Inflammatory macrophage (primary cell): Measurements from ENCODE around the gene ARHGEF38.
A peak's percentile ranks its signal among the peaks of the same experiment; 100 is the strongest.
"Not testable (repeated sequence)": the region's sequence is repeated elsewhere in the genome, so short reads cannot be mapped to it uniquely, and the experiment has no call there.

Experiments
- DNase-seq, 2 donors: peaks; one replicate each; pipeline ENCODE4 v3.0.0-alpha.2; 2020 to 2022

ARHGEF38 gene

GRCh38 chr4:105714932-105715331 lies 162.5 kb downstream of the ARHGEF38 start:
- peak in 1 of 2 donors; percentile 45 for DNase-seq

DNA sequence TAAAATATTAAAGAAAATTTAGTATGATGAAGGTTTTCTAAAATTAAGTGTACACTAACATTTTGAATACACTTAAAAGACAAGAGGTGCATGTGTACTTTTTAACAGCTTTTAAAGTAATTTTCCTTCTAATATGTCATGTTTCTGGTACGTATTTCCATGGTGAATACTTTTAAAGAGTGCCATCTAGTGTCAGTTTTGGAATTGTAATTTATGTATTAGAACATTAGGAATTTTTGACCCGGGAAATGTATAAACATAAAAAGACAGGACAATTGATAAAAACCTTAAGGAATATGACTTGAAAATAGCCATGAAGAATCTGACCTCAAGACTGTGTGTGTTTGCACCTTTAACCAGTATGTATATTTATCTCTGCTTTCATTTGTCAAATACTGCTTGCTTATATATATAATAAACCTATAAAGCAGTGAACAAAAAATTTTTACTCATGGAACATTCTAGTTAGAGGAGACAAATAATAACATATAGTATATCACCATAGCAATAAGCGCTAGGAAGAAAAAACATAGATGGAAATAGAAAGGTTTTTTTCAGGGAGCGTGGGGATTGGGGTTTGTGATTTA lies 163.4 kb downstream of the ARHGEF38 start:
- DNase-seq: peak in 1 of 2 donors; percentile 57

- DNase-seq: no peak
Observed at GRCh38 chr4:105719204-105719603, 166.8 kb downstream of the ARHGEF38 start.

GRCh38 chr4:105725623-105726022 lies 173.2 kb downstream of the ARHGEF38 start:
- DNase-seq: no peak

GRCh38 chr4:105729895-105730294 lies 177.5 kb downstream of the ARHGEF38 start:
- not testable (repeated sequence) for DNase-seq
